NCI-H2029 (cell line): Measurements from ENCODE around the gene SMARCC2.
"Not testable (repeated sequence)": the region's sequence is repeated elsewhere in the genome, so short reads cannot be mapped to it uniquely, and the experiment has no call there.

Experiments
- DNase-seq: peaks from one replicate; lab custom pipeline; 2025; lab: John Stamatoyannopoulos, UW

Gene SMARCC2

GRCh38 chr12:56208006-56208405, 18.7 kb upstream of the SMARCC2 start:
- no peak for DNase-seq

- DNase-seq = no peak
These were observed 17.3 kb upstream of the SMARCC2 start for GRCh38 chr12:56206452-56207166.

DNA sequence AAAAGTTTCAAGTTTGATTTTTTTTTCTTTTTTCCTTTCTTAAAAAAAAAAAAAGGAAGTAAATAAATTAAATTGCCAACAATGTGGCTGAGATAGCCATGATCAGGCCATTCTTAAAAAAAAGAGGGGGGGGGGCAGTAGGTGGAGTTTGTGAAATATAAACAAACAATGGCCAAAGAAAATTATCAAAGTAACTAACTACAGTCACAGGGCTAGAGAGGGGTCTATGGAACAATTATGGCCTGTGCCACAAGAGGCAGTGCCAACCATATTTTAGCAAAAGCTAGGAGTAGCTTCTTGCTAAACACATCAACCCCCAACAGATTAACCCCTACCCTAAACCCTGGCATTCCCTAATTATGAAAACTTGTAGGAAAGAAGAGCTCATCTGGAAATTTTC, 16.2 kb upstream of the SMARCC2 start:
- DNase-seq = no peak

DNA sequence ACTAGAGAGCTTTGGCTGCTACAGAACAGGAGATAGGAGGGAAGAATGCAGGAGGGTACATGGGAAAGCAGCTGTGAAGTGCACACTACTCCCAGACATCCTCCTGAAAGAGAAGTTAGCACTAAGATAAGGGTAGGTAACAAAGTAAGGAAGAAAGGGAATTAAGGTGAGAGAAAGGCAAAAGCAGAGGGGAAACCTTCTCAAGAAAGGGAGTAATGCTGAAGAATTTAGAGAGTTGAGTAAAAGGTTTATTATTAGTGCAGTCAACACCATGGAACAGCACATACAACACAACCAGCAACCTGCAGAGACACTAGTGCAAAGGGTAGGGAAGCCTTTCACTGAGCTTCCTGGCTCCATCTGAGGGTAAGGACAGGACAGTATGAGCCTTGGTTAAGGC, 15.0 kb upstream of the SMARCC2 start:
- DNase-seq = no peak

DNA sequence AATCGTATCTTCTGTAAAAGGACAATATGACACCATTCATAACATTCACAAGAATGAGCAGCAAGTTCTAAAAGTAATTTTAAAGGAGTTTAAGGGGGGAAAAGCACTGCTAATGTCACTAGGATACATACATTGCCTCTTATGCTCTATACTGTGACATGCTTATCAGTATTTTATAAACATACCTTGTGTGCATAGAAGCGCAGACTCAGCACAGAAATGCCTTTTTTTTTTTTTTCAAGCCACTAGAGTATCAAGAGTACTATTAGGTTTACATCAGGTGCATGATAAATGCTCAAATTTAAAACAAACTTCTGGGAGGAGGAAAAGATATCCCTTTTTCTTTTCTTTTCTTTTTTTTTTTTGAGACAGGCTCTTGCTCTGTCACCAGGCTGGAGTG, 13.6 kb upstream of the SMARCC2 start:
- DNase-seq = no peak

DNA sequence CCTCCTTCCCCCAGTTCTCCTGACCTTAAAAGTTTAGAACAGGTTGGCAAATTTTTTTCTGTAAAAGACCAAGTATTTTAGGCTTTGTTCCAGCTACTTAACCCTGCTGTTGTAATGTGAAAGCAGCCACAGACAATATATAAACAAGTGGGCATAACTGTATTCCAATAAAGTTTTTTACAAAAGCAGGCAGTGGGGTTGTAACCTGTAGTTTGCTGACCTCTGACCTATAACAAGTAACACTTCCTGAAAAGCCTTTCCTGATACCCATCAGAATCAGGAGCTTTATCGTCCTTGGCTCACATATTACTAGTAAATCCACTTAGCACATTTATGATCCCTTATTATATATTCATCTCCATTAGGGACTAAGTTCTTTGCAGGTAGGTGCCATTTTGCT, 13.1 kb upstream of the SMARCC2 start:
- no peak for DNase-seq

GRCh38 chr12:56198836-56199235, 9.6 kb upstream of the SMARCC2 start:
- no peak for DNase-seq

DNA sequence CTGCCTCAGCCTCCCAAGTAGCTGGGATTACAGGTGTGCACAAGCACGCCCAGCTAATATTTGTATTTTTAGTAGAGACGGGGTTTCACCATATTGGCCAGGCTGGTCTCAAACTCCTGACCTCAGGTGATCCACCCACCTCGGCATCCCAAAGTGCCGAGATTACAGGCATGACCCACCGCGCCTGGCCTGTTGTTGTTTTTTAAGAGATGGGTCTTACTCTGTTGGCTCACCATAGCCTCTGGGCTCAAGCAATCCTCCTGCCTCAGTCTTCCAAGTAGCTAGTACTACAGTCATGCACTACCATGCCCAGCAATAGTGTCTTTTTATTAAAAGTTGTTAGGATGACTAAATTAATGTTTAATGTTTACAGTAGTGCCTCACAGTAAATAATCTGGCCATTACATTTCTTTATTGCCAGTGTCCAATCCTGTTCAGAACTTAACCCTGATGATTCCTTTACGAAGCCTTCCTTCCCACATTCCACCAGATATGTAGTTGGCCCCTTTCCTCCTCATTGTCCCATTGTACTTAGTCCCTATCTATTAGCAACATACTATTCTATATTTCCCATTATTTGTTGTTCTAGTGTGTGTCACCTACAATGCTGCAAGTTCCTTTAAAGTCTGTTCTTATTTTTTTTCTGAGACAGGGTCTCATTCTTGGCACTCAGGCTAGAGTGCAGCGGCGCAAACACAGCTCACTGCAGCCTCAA, 8.8 kb upstream of the SMARCC2 start:
- DNase-seq = no peak

DNA sequence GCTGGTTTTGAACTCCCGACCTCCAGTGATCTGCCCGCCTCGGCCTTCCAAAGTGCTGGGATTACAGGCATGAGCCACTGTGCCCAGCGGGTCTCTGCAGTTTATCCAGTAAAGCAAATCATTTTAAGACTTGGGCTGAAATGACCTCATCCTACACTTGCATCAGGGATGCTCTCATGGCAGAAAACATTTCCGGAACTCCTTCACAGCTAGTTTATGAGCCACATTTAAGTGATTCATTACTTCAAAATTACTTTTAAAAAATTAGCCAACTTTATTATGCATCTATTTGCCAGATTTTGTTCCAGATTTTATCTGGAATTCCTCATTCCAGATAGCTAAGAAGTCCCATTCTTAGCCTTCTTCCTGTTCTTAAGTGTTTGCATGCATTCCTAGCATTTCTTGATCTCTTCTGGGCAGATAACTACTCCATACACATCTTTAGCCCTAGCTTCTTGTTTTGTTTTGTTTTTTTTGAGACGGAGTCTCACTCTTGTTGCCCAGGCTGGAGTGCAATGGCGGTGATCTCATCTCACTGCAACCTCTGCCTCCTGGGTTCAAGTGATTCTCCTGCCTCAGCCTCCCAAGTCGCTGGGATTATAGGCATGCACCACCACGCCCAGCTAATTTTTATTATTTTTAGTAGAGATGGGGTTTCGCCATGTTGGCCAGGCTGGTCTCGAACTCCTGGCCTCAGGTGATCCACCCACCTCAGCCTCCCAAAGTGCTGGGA, 7.7 kb upstream of the SMARCC2 start:
- not testable (repeated sequence) for DNase-seq

DNA sequence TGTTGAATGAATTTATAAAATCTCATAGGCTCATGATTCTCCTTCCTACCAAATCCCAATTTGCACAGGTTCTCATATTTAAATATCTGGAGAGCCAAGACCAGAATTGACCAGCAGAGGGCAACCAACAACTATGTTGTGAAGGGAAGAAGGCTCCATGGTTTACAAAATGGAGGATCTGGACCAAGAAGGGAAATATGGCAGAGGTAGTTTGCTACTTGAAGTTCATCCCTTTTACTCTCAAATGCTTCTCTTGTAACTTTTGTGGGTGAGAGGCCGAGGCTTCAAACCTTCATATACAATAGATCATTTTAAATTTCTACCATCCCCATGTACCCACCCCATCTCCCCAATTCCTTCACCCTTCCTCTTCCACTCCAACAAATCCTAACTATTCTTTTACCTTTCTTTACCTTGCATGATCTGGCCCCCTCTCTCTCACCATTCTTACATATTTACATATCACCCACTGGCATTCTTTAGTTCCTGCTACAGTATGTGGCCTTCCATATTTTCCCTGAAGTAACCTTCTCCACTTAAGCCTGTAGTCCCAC, 3.8 kb upstream of the SMARCC2 start:
- DNase-seq = peak; percentile 91

DNA sequence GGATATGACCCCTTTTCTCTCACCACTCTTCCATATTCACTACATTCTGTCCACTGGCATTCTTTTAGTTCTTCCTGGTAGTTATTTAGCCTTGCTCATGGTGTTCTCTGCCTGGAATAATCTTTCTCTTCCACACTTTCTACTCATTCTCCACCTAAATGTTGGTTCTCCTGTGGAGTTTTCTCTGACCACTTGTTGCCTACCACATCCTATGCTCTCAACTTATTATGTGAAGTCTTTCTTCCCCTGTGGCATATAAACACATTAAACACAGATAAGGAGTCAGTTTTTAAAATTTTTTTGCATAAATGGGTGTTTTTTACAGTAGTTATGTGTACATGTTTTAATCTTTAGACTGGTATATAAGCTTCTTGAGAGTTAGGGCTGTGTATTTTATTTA, 3.3 kb upstream of the SMARCC2 start:
- DNase-seq = no peak

- no peak for DNase-seq
These were observed 1.4 kb upstream of the SMARCC2 start for GRCh38 chr12:56190695-56191155.

DNA sequence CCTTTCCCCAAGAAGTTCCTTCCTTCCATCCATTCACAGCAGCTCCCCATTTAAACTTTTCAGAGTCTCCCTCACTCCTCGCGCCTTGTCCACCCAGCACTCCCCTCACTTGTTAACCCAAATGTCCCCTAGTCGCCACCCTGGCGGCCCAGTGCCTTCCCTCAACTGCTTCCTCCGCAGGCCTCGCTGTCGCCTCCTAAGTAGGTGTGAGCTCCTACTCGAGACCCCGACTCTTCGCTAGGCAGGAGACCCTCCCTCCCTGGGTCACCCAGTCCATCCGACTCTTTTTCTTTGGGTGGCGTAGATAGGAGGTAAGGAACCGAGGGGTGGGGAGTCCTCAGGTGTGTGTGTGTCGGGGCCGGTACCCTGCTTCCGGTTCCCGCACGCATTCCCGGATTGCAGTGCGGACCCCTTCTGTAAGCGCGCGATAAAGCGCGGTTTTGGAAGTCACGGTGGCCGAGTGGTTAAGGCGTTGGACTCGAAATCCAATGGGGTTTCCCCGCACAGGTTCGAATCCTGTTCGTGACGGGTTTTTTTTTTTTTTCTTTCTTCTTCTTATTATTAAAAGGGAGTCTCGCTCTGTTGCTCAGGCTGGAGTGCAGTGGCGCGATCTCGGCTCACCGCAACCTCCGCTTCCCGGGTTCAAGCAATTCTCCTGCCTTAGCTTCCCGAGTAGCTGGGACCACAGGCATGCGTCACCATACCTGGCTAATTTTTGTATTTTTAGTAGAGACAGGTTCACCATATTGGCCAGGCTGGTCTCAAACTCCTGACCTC, 823 bp upstream of the SMARCC2 start:
- DNase-seq = peak; percentile 82

DNA sequence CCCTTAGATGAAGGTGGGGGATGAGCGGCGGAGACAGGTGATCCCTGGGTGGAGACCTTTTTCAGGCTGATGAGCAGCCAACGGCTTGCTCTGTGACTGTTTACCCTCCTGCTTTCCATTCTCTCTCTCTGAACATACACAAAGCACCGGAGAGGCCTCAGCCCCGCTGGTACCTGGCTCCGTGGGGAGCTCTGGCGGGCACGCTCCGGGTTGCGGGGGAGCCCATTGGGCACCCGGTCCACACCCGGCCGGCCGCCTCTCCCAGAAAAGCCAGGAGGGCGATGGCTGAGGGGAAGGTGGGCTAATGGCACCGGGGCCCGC, 545 bp downstream of the SMARCC2 start:
- no peak for DNase-seq

DNA sequence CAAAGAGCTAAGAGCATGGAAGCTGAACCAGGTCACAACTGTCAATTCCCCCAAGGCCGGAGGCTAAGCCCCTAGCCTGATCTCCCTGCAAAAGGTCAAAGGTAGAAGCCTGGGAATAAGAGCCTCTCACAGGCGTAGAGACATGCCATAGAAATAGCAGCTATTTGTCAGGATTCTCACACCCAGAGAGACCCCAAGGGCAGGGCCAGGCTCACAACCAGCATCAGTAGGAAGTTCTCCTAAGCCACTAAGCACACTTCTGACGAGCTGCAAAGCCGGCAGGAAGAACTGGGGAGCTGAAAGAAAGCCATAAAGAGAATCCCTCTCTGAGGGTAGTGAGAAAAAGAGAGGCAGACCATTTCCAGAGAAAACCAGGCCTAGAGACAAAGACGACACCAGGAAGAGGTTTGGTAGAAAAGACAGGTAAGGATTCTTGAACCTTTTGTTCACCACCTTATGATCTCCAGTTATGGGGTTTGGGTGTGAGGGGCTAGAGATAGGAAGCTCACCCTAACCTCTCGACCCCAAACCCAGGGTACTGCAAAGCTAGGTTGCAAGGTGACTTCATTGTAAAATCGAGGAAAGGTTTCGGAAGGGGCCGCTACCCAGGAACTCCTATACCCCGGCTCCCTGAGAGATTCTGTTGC, 1.0 kb downstream of the SMARCC2 start:
- DNase-seq = no peak

GRCh38 chr12:56186957-56187356, 2.3 kb downstream of the SMARCC2 start:
- no peak for DNase-seq

- DNase-seq = no peak
These were observed 10.9 kb downstream of the SMARCC2 start for GRCh38 chr12:56178347-56178746.

DNA sequence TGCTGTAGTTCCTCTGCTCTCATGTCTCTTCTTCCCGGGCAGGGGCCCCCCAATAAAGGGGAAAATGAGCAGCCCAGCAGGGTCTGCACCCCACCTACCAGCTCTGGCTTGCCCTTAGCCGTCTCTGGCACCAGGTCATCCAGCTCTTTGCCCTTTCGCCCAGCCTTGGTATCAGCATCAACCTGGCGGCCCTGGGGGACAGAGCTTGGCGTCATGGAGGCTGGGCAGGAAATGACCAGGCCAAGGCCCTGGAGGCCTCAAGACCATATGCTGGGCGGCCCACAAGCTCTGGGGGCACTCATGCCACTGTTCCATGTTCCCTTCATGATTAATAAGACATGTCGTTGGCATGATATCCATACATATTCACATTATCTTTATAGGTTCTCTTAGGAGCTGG, 16.4 kb downstream of the SMARCC2 start:
- no peak for DNase-seq

GRCh38 chr12:56169229-56169759, 20.0 kb downstream of the SMARCC2 start:
- no peak for DNase-seq

GRCh38 chr12:56165369-56165768, 23.9 kb downstream of the SMARCC2 start:
- no peak for DNase-seq

DNA sequence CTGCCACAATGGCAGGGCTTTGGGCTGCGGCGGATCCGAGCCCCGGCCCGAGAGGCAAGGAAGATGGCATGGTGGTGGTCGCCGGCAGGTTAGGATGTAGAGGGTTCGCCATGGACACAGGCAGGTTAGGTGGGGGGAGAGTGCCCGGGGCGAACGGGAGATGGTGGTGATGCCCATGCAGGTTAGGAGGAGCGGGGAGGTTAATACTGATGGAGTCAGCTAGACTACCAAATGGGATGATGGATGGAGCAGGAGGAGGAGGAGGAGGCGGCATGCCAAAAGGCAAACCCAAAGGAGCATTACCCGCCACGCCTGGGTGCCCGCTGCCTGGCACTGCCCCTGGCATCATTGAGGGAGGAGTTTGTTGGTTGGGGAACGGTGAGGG, 24.9 kb downstream of the SMARCC2 start:
- DNase-seq = no peak
